Glutamatergic neuron (in vitro differentiated cells): ENCODE data around the gene MAP3K20. TPM values are rescaled to one million over a fixed set of nuclear protein-coding genes. Genes with fewer than 3 reads are reported as not detected.

Experiments
- DNase-seq: peaks from one replicate; pipeline ENCODE4 v3.0.0; 2022
- H3K27ac Mint-ChIP-seq: one replicate; pipeline ENCODE4 v1.8.0; 2020; ENCODE audit warnings: mild to moderate bottlenecking, mixed read lengths, inconsistent platforms; ENCODE audit not compliant: unreplicated experiment
- H3K27me3 Mint-ChIP-seq: one replicate; pipeline ENCODE4 v1.8.0; 2020; ENCODE audit warnings: mild to moderate bottlenecking, moderate library complexity, mixed read lengths, inconsistent platforms; ENCODE audit not compliant: unreplicated experiment
- H3K36me3 Mint-ChIP-seq: one replicate; pipeline ENCODE4 v1.8.0; 2020; ENCODE audit warnings: mild to moderate bottlenecking, mixed read lengths, inconsistent platforms; ENCODE audit not compliant: unreplicated experiment
- H3K4me1 Mint-ChIP-seq: one replicate; pipeline ENCODE4 v1.8.0; 2020; ENCODE audit warnings: mild to moderate bottlenecking, low read depth, mixed read lengths, inconsistent platforms; ENCODE audit not compliant: unreplicated experiment
- H3K4me3 Mint-ChIP-seq: one replicate; pipeline ENCODE4 v1.8.0; 2020; ENCODE audit warnings: mild to moderate bottlenecking, mixed read lengths, inconsistent platforms; ENCODE audit not compliant: unreplicated experiment
- H3K9me3 Mint-ChIP-seq: one replicate; pipeline ENCODE4 v1.8.0; 2020; ENCODE audit warnings: mild to moderate bottlenecking, moderate library complexity, mixed read lengths, inconsistent platforms; ENCODE audit not compliant: unreplicated experiment
- total RNA-seq: library from RNA; stranded (reverse); fragmentation: NEBNext Ultra II Directional; extraction: Animal tissue kit (Norgen Biotek cat#: 25700); gene quantifications from one replicate; pipeline ENCODE4 v1.2.1, GENCODE V29; 2021; ENCODE audit not compliant: unreplicated experiment
- TF ChIP-seq, protein P1 (sequence below): fragments of 200-600 bp; sonication (generic); IDR thresholded peaks from one replicate; pipeline ENCODE4 v1.5.0; 2021; ENCODE audit not compliant: partially characterized antibody, unreplicated experiment

Gene MAP3K20
- total RNA-seq, 1 donor from 2014 or later: 0.76 TPM

DNA sequence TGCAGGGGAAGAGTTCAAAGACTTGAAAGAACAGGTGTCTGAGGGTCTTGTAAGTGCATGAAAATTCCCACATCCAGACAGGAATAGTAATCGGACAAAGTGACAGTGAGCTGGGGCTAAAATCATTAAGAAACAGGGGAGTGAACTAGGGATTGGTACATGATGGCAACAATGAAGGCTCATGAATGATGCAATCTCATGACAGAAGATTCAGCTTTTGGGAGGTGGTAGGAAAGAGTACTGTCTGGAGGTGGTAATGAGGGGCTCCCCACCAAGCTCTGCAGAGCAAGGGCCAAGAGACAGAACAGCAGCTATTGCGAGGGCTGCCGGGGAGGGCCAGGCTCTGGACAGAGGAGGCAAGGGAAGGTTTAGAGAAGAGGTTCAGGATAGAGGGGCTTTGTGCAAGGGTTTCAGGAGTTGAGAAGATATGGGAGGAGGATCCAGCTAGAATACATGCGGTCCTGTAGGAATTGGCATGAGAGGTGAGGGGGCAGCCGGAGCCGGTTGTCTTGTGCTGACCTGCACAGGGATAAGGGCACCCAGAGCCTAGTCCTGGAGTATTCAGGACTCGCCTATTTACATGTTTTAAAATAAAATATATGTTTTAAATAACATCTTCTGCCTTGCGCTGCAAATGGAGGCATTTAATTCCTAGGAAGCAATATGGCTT is 31.4 kb downstream of the MAP3K20 start:
- Mint-ChIP-seq H3K27ac (no peak overlapping the region), H3K4me1 (no peaks in the 10 kb centered on the region), H3K9me3 (peaks cover 4% of the 10 kb centered on the region), H3K4me3 (no peak overlapping the region), H3K27me3 (peaks cover 2% of the 10 kb centered on the region), H3K36me3 (no peaks in the 10 kb centered on the region)
- TF ChIP-seq, protein P1, sequence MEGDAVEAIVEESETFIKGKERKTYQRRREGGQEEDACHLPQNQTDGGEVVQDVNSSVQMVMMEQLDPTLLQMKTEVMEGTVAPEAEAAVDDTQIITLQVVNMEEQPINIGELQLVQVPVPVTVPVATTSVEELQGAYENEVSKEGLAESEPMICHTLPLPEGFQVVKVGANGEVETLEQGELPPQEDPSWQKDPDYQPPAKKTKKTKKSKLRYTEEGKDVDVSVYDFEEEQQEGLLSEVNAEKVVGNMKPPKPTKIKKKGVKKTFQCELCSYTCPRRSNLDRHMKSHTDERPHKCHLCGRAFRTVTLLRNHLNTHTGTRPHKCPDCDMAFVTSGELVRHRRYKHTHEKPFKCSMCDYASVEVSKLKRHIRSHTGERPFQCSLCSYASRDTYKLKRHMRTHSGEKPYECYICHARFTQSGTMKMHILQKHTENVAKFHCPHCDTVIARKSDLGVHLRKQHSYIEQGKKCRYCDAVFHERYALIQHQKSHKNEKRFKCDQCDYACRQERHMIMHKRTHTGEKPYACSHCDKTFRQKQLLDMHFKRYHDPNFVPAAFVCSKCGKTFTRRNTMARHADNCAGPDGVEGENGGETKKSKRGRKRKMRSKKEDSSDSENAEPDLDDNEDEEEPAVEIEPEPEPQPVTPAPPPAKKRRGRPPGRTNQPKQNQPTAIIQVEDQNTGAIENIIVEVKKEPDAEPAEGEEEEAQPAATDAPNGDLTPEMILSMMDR: no peak
- no peak for DNase-seq

DNA sequence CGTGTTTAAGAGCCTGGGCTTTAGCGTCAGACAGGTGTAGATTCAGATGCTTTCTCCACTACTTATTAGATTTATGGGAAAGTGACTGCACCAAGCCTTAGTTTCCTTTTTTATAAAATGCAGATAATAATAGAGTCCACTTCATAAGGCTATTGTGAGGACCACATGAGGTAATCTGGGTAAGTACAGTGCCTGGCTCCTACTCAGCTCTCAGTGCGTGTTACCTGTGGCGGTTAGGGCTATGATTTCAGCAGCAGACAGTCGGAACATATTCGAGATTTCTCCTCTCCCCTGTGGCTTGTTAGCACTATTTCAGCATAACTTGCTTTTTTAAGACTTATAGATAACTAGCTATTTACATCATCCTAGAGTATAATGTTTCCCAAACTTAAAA is 32.0 kb downstream of the MAP3K20 start:
- peaks cover 2% of the 10 kb centered on the region for H3K27me3 Mint-ChIP-seq
- no peak overlapping the region for H3K27ac Mint-ChIP-seq
- no peak overlapping the region for H3K4me3 Mint-ChIP-seq
- no peaks in the 10 kb centered on the region for H3K36me3 Mint-ChIP-seq
- H3K9me3 Mint-ChIP-seq: peaks cover 4% of the 10 kb centered on the region
- H3K4me1 Mint-ChIP-seq: no peaks in the 10 kb centered on the region
- no peak for DNase-seq
- TF ChIP-seq, protein P1: no peak

DNA sequence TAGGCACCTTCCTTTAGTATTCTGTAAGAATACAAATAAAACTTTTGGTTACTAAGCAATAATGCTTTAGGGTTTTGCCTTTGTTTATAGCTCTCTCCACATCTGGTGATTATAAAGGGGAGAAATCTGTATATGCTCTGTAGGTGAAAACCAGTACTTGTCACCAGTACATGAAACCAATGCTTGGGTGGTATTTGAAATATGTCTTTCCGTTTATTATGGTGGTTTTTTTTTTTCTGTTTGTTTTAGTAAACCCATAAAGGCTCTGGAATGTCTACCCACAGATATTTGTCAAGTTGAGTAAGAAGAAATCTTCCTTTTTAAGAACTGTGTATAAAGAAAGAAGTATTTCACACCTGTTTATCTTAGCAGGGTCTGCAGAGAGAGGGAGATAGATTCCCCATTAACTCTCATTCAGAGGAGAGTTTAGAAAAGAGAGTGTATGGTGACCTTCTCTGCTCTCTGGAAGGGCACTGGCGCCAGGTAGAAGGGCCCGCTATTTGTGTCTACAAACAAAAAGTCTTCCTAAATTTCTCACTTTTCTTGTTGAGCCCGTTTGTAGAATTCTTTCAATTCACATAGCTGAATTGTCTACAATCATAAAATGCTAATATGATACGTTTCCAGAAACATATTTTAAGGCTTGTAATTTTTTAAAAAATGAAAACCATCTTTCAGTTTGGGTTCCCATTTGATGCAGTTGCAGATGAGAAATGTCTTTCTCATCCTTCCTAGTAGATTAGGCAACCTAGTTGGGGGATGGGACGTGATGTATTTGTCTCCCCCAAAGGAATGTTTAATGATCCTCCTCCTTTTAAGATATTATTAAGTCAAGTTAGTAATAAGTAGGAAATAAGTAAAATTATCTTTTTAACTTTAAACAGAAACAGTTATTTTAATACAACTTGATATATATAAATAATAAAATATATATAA is 33.9 kb downstream of the MAP3K20 start:
- Mint-ChIP-seq H3K27ac (no peak overlapping the region), H3K27me3 (peaks cover 2% of the 10 kb centered on the region), H3K4me3 (no peak overlapping the region), H3K36me3 (no peaks in the 10 kb centered on the region), H3K9me3 (peaks cover 4% of the 10 kb centered on the region), H3K4me1 (no peaks in the 10 kb centered on the region)
- no peak for DNase-seq
- TF ChIP-seq, protein P1: no peak

DNA sequence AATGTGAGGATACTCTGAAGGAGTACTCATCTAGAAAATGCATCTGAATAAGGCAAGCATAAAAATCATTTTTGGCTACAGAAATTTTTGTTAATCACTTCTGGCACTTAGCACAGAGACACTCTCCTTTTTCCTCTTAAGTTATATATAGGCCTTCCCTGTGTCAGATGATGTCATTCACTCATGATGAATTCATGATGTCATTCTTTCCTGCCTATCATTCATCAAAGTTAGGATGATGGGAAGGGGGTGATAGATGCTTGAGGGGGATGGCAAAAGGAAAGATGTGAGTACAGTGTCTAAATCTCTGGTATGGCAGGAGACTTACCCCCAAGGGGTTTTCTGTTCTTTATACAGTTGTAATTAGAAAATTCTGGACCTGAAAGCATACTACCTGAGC is 42.0 kb downstream of the MAP3K20 start:
- no peaks in the 10 kb centered on the region for H3K36me3 Mint-ChIP-seq
- no peak overlapping the region for H3K27ac Mint-ChIP-seq
- H3K27me3 Mint-ChIP-seq: no peaks in the 10 kb centered on the region
- no peaks in the 10 kb centered on the region for H3K4me1 Mint-ChIP-seq
- TF ChIP-seq, protein P1: no peak
- no peaks in the 10 kb centered on the region for H3K9me3 Mint-ChIP-seq
- DNase-seq: no peak
- H3K4me3 Mint-ChIP-seq: no peak overlapping the region

DNA sequence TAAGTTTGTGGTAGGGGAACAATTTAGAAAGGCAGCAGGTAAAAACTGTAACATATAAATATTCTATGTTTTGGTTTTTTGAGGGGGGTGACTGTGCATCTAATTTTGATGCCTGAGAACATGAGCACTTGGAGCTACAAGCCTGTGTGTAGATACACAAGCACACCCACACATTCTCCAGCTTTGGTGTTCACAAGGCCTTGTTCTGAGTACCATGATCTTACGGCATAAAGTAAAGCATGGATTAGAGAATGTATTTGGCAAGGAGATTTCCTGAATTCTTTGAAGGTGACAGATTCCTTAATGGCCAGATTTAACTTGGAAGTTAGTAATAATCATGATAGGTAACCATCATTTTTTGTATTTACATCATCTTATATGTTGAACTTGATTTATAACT is 42.7 kb downstream of the MAP3K20 start:
- Mint-ChIP-seq H3K27ac (no peak overlapping the region), H3K4me3 (no peak overlapping the region), H3K9me3 (no peaks in the 10 kb centered on the region), H3K36me3 (no peaks in the 10 kb centered on the region), H3K27me3 (no peaks in the 10 kb centered on the region), H3K4me1 (no peaks in the 10 kb centered on the region)
- no peak for DNase-seq
- TF ChIP-seq, protein P1: no peak
